OCI-LY7 (cell line): ENCODE measurements around the gene RUFY3. TPM values are rescaled to one million over a fixed set of nuclear protein-coding genes. Genes with fewer than 3 reads are reported as not detected.

Experiments
- BruUV-seq: library from RNA; stranded (reverse); fragments of 400-500 nt; replicated peaks from 2 replicates; lab custom pipeline; 2021; lab: Mats Ljungman, UMichigan
- CTCF ChIA-PET: fragments of 300-600 bp; sonication (Branson Sonifier 250); formaldehyde crosslinking; loops from one replicate; lab custom pipeline; 2022; ENCODE audit warnings: antibody characterized with exemption; ENCODE audit not compliant: unreplicated experiment; lab: Charles Lee
- POLR2A ChIA-PET: fragments of 300-600 bp; sonication (Branson Sonifier 250); formaldehyde crosslinking; loops from one replicate; lab custom pipeline; 2022; ENCODE audit warnings: antibody characterized with exemption; lab: Charles Lee
- DNase-seq: peaks from one replicate; pipeline ENCODE4 v3.0.0-alpha.2; 2015; ENCODE audit warnings: low spot score
- H2AFZ ChIP-seq: fragments of 200-600 bp; sonication (generic), shearing (Covaris generic); 2 replicates; pipeline ENCODE4 v1.6.1; 2014; ENCODE audit warnings: mild to moderate bottlenecking, antibody characterized with exemption, low read length, moderate library complexity
- H3K27ac ChIP-seq: fragments of 200-600 bp; sonication (generic); 2 replicates; pipeline ENCODE4 v1.5.1; 2014; ENCODE audit warnings: mixed run types, low read depth, mild to moderate bottlenecking, moderate library complexity, low read length, inconsistent platforms; ENCODE audit not compliant: poor library complexity, severe bottlenecking
- H3K36me3 ChIP-seq: fragments of 200-600 bp; sonication (generic); 2 replicates; pipeline ENCODE4 v1.6.1; 2014; ENCODE audit warnings: mild to moderate bottlenecking, antibody characterized with exemption, low read length, moderate library complexity, mixed read lengths; ENCODE audit not compliant: insufficient read depth
- H3K4me1 ChIP-seq: fragments of 200-600 bp; sonication (generic); 2 replicates; pipeline ENCODE4 v1.5.1; 2014; ENCODE audit warnings: mild to moderate bottlenecking, low read length; ENCODE audit not compliant: insufficient read depth, poor library complexity, severe bottlenecking
- H3K4me2 ChIP-seq: fragments of 200-600 bp; sonication (generic); 2 replicates; pipeline ENCODE4 v1.6.1; 2014; ENCODE audit warnings: mild to moderate bottlenecking, low read length
- H3K4me3 ChIP-seq: fragments of 200-600 bp; sonication (generic); 2 replicates; pipeline ENCODE4 v1.5.1; 2014; ENCODE audit warnings: mild to moderate bottlenecking, low read depth, low read length; ENCODE audit not compliant: poor library complexity, severe bottlenecking
- H3K79me2 ChIP-seq: fragments of 200-600 bp; sonication (generic); 2 replicates; pipeline ENCODE4 v1.6.1; 2016; ENCODE audit warnings: low read depth, mild to moderate bottlenecking, low read length, moderate library complexity, mixed read lengths; ENCODE audit not compliant: insufficient read depth
- H3K9me2 ChIP-seq: fragments of 200-600 bp; sonication (generic); 2 replicates; pipeline ENCODE4 v1.6.1; 2016; ENCODE audit warnings: mild to moderate bottlenecking, low read length, mixed read lengths; ENCODE audit not compliant: insufficient read depth
- H3K9me3 ChIP-seq: fragments of 200-600 bp; sonication (generic); 2 replicates; pipeline ENCODE4 v1.6.1; 2014; ENCODE audit warnings: mild to moderate bottlenecking, mixed run types, low read length, mixed read lengths
- H4K20me1 ChIP-seq: fragments of 200-600 bp; sonication (generic); 2 replicates; pipeline ENCODE4 v1.6.1; 2014; ENCODE audit warnings: mild to moderate bottlenecking, antibody characterized with exemption, low read length, moderate library complexity, mixed read lengths; ENCODE audit not compliant: insufficient read depth
- EZH2phosphoT487 ChIP-seq: fragments of 200-600 bp; sonication (generic); IDR thresholded peaks from 2 replicates; pipeline ENCODE4 v1.6.1; 2018; ENCODE audit warnings: low read depth, borderline replicate concordance, mild to moderate bottlenecking, mixed run types, antibody characterized with exemption, low read length, moderate library complexity, mixed read lengths
- intact Hi-C: fragments of 100-400 bp; cut with micrococcal nuclease; formaldehyde crosslinking; loops from one replicate; pipeline ENCODE4 v1.10.0; 2022; ENCODE audit not compliant: unreplicated experiment
- total RNA-seq, 2 experiments: library from RNA; depleted of rRNA in 1 of 2; stranded (reverse); fragments of >200 nt in 1 of 2; shearing (Covaris generic) in 1 of 2; gene quantifications; 2 replicates each; pipeline ENCODE4 v1.2.3, GENCODE V29; 2014 to 2022
- TF ChIP-seq, protein P1 (sequence below): fragments of 200-600 bp; sonication (generic); conservative IDR thresholded peaks from 2 replicates; pipeline ENCODE4 v1.5.1; 2014; ENCODE audit warnings: mild to moderate bottlenecking, antibody characterized with exemption, low read length, moderate library complexity, mixed read lengths

The RUFY3 gene
- total RNA-seq, 2 experiments from 2014 or later = 36.4 to 52.2 TPM

DNA sequence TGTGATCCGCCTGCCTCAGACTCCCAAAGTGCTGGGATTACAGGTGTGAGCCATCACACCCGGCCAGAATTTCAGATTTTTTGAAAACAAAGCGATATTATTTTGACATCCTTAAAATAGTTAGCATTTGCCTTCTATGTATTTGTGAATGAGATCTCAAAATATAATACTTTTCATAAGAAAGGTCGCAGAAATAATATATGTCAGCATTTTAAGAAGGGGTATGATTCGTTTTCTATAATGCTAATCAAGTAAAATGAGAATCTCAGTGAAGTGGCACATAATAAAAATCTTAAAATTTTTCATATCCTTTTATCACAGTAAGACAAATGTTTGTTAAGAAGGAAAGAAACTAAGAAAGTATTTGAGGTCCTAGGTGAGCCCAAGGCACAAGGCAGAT lies 65.7 kb downstream of the RUFY3 start:
- TF ChIP-seq EZH2phosphoT487 = no peak
- TF ChIP-seq, protein P1, sequence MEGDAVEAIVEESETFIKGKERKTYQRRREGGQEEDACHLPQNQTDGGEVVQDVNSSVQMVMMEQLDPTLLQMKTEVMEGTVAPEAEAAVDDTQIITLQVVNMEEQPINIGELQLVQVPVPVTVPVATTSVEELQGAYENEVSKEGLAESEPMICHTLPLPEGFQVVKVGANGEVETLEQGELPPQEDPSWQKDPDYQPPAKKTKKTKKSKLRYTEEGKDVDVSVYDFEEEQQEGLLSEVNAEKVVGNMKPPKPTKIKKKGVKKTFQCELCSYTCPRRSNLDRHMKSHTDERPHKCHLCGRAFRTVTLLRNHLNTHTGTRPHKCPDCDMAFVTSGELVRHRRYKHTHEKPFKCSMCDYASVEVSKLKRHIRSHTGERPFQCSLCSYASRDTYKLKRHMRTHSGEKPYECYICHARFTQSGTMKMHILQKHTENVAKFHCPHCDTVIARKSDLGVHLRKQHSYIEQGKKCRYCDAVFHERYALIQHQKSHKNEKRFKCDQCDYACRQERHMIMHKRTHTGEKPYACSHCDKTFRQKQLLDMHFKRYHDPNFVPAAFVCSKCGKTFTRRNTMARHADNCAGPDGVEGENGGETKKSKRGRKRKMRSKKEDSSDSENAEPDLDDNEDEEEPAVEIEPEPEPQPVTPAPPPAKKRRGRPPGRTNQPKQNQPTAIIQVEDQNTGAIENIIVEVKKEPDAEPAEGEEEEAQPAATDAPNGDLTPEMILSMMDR = no peak
- Histone ChIP-seq H3K4me2 (no peak overlapping the region), H3K4me3 (no peak overlapping the region), H3K79me2 (no peaks in the 10 kb centered on the region), H3K9me2 (no peaks in the 10 kb centered on the region), H3K36me3 (peaks cover 11% of the 10 kb centered on the region), H3K4me1 (peaks cover 6% of the 10 kb centered on the region), H3K9me3 (no peaks in the 10 kb centered on the region), H4K20me1 (no peaks in the 10 kb centered on the region), H2AFZ (no peak overlapping the region), H3K27ac (no peak overlapping the region)
- BruUV-seq = no TSS peak
- intact Hi-C loops = no loop called here
- no peak for DNase-seq
- POLR2A ChIA-PET = no interaction called here
- CTCF ChIA-PET = no interaction called here

DNA sequence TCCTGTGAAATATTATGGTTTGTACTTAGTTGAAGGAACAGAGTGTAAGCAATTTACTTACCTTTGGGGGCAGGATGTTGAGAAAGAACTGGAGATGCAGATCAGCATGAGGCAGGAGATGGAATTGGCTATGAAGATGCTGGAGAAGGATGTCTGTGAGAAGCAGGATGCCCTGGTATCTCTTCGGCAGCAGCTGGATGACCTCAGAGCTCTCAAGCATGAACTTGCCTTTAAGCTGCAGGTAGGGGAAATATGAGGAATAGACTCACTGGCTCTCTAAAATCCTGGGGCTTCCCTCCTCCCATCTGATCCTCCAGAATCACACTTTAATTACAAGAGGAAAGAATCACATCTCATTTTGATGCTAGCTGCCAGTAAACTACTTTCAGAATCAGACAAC lies 67.0 kb downstream of the RUFY3 start:
- TF ChIP-seq EZH2phosphoT487 = no peak
- TF ChIP-seq, protein P1 = no peak
- ChIA-PET CTCF (no interaction called here), POLR2A (interaction anchor here (0.7 to 1.5 kb wide), 2 partner anchors 14 to 22 kb away, joined by 3 to 4 read pairs; no protein-coding TSS in a partner anchor)
- no peaks in the 10 kb centered on the region for H3K79me2 ChIP-seq
- H3K9me3 ChIP-seq = no peaks in the 10 kb centered on the region
- no peak overlapping the region for H3K4me3 ChIP-seq
- intact Hi-C loops = no loop called here
- H3K4me1 ChIP-seq = peaks cover 6% of the 10 kb centered on the region
- BruUV-seq = no TSS peak
- H4K20me1 ChIP-seq = no peaks in the 10 kb centered on the region
- no peak overlapping the region for H2AFZ ChIP-seq
- H3K36me3 ChIP-seq = peaks cover 11% of the 10 kb centered on the region
- H3K27ac ChIP-seq = no peak overlapping the region
- H3K4me2 ChIP-seq = no peak overlapping the region
- no peak for DNase-seq
- H3K9me2 ChIP-seq = no peaks in the 10 kb centered on the region

DNA sequence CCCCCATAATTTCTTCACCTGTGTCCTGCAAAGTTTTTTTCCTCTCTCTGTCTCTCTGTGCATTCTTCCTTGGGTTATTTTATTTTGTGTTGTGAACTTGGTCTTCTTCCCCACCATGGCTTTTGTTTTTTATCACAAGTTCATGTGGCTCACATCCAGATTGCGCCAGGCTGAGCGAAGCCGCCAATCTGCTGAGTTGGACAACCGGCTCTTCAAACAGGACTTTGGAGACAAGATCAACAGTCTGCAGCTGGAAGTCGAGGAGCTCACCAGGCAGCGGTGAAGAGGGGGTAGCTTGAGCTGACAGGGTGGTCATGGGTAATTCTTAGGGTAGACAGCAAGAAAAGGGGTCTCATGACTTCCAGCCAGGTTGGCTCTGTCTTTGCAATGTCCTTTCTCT lies 71.9 kb downstream of the RUFY3 start:
- DNase-seq = no peak
- Histone ChIP-seq H3K79me2 (no peaks in the 10 kb centered on the region), H4K20me1 (no peaks in the 10 kb centered on the region), H3K4me1 (peaks cover 6% of the 10 kb centered on the region), H3K4me3 (no peak overlapping the region), H3K9me3 (no peaks in the 10 kb centered on the region), H3K36me3 (peaks cover 12% of the 10 kb centered on the region), H2AFZ (no peak overlapping the region), H3K27ac (no peak overlapping the region), H3K9me2 (no peaks in the 10 kb centered on the region), H3K4me2 (no peak overlapping the region)
- BruUV-seq = no TSS peak
- no peak for TF ChIP-seq EZH2phosphoT487
- TF ChIP-seq, protein P1 = no peak
- intact Hi-C loops = no loop called here
- CTCF ChIA-PET = no interaction called here
- POLR2A ChIA-PET = interaction anchor here (0.9 to 1.2 kb wide), 2 partner anchors 80 to 165 kb away, joined by 4 to 5 read pairs; partner anchors contain the start of gene ENAM
